Right lung (tissue), 5 donors: ENCODE measurements around the gene COL4A2. TPM values are rescaled to one million over a fixed set of nuclear protein-coding genes. Genes with fewer than 3 reads are reported as not detected.
"Not testable (repeated sequence)": the region's sequence is repeated elsewhere in the genome, so short reads cannot be mapped to it uniquely, and the experiment has no call there.

Experiments used
- DNase-seq, 2 donors: peaks; one replicate each; pipeline ENCODE4 v3.0.0-alpha.2; 2013
- polyA plus RNA-seq, 5 donors: library from polyadenylated mRNA; unstranded; fragments of 120-200 nt; gene quantifications; one replicate each; pipeline versions ENCODE4 v1.2.1 to v1.2.3, GENCODE V29; 2013; ENCODE audit warnings: inconsistent platforms in 1 of 5, low replicate concordance in 1 of 5; ENCODE audit not compliant: insufficient read length in 5 of 5, insufficient read depth in 1 of 5

Gene COL4A2
- polyA plus RNA-seq, 5 donors: 251 to 483 (median 304) TPM

DNA sequence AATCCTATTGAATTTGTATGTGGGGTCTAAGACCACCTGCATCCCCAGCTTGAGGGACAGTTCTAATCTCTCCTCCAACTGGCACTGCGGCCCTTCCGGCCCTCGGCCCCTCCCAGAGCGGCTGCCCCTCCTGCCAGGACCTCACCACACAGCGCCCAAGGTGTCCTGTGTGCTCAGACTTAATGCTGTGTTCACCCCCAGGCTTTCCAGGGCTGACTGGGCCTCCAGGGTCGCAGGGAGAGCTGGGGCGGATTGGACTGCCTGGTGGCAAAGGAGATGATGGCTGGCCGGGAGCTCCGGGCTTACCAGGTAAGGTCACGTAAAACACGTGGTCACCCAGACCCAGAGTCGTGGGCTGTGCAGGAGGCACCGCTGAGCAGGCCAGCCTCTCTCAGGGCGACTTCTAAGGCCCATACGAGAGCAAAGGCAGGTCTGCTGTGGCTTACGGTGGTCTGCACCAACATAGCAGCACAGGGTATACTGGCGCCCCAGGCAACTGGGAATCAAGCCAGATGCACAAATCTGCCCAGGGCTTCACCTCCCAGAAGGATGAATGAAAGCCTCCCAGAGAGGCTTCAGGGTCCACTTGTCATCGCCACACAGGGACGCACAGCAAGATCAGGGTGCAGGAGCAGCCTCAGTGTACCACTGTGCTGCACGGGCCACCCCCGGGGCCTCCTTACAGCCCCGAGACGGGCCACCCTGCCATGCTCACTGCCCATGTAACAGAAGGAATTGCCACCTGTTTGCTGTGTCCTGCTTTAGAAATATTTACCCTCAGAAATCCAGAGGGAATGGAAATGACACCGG, 185.0 kb downstream of the COL4A2 start:
- DNase-seq: no peak

DNA sequence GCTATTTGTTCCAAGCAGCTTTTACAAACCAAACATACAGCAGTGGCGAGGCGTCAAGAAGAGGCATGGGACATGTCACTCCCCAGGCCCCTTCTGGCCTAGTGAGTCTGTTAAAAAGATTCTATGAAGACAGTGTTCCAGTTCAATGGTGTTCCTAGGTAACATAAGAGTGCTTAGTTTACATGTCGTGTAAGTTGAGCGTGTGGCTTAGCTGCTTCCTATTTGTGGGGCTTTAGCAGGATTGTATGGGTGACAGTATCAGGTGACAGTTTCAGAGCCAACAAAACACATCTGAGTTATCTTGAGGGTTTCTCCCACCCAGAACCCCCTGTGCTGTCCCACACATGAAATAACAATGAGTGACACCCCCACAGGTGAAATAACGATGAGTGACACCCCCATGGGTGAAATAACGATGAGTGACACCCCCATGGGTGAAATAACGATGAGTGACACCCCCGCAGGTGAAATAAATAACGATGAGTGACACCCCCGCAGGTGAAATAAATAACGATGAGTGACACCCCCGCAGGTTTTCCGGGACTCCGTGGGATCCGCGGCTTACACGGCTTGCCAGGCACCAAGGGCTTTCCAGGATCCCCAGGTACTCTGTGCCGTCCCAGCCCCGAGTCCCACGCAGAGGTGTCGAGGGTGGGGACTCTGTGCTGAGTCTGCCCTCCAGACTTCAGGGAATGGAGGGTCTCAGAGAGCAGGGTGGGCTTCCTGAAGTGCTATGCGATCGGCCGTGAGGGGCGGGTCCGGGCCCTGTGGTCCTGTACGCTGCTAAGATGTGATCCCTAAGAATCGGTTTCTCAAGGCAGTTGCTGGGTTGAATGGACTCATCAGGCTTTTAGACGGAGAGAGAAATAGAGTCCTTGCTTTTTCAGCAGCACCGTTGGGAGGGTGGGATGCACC, 185.9 kb downstream of the COL4A2 start:
- DNase-seq: no peak

DNA sequence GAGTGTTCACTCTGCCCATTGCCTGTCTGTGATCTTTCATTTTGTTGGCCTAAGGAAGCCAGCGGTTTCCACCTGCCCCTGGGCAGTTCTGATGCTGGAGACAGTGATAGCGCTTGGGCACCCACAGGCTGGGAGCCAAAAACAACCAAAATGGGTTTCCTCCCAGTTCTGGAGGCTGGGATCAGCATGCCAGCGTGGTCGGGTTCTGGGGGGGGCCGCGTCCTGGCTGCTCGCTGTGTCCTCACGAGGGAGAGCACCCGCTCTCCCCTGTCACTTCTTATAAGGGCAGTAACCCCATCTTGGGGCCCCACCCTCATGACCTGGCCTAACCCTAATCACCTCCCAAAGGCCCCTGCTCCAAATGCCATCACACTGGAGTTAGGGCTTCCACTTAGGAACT, 186.5 kb downstream of the COL4A2 start:
- DNase-seq: no peak

DNA sequence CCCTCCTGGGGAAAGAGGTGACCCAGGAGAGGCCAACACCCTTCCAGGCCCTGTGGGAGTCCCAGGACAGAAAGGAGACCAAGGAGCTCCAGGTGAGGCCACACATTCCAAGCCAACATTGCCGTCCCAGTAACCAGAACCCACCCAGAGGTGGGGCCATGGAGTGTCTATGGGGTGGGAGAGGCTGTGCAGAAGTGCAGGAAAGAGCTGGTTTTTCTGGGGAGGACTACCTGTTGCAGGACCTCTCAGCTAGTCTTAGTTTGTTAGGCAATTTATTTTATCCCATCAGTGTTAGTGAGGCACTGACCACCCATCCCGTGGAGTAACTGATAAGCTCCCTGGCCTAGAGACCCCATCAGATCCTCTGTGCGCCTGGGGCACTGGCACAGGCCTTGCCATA, 188.3 kb downstream of the COL4A2 start:
- DNase-seq: no peak

DNA sequence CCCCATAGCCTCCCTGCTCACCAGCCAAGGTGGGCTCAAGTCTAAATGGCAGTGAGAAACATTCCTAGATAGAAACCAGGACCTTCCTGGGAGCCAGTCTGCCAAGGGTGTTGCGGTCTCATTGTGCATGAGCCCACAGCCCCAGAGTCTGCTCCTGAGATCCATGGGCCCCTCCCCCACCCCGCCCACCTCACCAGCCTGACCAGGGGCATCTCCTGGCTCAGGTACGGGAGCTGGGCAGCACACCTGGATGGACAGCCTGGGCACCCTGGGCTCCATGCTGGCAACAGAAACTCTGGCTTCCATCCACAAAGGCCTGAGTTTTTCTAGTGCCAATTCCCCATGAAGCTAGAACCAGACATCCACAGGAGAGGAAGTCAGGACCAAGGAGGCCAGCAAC, 188.8 kb downstream of the COL4A2 start:
- DNase-seq: no peak

DNA sequence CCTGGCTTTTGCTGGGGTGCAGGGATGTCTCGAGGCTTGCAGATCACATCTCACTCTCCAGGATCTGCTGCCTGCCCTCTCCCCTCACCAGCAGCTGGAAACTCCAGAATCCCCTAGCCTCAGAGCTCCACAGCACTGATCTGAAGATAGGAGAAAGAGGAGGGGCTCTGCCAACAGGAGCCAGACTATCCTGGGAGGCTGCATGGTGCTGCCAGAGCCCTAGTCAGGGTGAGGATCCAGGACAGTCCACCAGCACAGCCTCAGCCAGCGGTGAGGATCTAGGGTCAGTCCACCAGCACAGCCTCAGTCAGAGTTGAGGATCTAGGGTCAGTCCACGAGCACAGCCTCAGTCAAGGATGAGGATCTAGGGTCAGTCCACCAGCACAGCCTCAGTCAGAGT, 189.2 kb downstream of the COL4A2 start:
- DNase-seq: no peak

DNA sequence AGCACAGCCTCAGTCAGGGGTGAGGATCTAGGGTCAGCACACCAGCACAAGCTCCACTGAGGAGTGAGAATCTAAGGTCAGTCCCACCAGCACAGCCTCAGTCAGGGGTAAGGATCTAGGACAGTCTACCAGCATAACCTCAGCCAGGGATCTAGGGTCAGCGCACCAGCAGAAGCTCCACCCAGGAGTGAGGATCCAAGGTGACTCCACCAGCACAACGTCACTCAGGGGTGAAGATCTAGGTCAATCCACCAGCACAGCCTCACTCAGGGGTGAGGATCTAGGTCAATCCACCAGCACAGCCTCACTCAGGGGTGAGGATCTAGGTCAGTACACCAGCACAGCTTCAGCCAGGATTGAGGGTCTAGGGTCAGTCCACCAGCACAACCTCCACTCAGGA, 189.9 kb downstream of the COL4A2 start:
- DNase-seq: no peak

DNA sequence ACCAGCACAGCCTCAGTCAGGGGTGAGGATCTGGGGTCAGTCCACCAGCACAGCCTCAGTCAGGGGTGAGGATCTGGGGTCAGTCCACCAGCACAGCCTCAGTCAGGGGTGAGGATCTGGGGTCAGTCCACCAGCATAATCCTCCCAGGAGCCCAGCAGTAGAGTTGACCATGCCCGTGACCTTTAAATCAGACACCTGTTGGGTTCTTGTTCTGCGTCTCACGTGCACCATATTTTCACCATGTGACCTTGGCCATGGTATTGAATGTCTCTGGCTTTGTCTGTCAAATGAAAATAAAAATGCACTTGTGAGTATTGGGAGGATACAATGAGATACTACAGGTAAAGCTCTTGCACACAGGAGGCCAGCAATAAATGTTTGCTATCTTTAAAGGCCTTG, 190.8 kb downstream of the COL4A2 start:
- DNase-seq: not testable (repeated sequence)

DNA sequence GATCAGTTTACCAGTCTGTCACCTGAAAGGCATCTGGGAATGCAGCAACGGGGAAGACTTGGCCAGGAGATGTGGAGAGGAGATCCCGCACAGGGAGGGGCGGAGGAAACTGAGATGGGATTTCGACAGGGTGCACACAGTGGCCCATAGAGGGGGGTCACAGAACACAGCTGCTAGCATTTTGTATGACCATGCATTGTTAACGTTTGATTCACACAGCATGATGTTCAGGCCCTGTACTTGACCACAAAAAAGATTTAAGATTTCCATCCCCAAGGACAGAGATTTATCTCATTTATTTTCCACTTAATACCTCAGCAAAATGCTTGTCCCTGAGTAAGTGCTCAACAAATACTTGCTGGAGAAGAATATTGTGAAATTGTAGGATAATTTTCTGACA, 191.2 kb downstream of the COL4A2 start:
- no peak for DNase-seq

DNA sequence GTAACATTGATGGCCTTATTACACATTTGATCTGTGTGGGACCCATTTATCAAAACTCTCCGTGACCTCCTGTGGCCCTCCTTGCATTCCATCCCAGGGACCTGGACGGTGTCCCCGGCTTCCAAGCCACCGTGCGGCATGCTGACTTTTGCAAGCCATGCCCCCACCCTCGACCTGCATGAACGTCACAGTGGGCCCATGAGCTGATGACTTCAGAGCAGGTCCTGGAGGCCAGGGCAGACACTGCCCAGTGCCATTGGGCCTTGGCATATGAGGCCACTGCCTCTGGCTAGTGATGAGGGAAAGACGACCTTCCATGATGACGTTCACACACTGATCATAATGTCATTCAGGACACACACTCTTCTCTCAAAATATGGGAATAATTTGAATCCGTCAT, 191.7 kb downstream of the COL4A2 start:
- DNase-seq: no peak

DNA sequence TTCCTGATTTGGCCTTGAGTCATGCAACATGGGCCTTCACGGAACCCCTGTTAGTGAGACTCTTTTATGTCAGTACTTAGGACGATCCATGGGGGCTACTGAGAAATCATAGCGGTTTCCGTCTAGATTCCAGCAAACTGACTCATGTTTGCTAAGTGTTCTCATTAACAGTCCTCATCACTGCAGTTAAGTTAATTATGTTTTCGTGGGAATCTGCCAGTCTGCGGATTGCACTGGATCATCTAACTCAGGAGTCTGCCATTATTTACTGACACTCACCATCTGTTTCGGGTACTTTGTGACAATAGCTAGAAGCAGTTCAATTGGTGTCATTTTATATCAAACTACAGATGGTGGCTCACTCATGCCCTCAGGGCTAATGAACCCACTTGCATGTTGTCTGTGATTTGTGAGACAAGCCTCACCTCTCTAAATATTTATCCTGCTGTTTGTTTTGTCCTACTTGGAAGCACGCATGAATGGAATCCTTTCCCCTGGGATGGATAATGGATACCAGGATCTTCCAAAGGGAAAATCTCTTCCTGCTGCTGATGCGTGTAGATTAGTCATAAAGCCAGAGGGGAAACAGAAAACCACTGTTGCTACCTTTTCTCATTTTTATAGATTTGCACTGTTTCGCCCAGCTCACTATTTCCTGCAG, 192.7 kb downstream of the COL4A2 start:
- no peak for DNase-seq

DNA sequence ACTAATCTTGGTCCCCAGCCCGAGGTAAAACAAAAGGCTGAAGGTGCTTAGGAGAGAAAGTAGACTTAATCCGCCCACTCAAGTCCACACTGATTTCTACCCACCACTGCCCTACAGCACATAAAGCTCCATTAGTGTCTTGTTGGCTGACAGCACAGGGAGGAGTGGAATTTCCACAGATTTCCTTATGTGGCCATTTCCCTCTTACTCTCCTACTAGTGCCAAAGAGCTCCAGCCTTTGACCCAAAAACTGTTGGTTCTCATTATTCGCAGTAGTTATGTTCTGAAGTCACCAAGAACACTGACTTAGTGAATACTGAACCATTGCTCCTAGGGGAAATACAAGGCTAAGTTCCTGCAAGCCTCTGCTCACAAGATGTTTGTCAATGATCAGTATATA, 193.3 kb downstream of the COL4A2 start:
- no peak for DNase-seq

DNA sequence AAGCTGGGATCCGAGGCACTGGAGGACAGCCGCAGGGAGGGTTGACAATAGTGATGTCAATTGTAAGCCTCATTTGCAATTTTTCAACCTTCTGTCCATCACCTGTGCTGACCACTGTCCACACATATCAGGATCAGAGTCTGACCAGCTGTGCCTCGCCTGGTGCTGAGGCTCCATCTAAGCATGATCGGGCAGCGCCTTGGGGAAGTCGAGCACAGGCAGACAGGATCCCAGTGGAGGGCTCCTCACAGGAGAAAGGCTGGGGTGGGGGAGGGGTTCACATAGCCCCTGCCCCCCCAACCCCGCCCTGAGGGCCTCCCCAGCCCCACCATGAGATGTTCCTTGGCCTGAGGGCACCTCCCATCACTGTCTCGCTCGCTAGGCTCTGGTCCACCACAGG, 194.1 kb downstream of the COL4A2 start:
- DNase-seq: no peak

DNA sequence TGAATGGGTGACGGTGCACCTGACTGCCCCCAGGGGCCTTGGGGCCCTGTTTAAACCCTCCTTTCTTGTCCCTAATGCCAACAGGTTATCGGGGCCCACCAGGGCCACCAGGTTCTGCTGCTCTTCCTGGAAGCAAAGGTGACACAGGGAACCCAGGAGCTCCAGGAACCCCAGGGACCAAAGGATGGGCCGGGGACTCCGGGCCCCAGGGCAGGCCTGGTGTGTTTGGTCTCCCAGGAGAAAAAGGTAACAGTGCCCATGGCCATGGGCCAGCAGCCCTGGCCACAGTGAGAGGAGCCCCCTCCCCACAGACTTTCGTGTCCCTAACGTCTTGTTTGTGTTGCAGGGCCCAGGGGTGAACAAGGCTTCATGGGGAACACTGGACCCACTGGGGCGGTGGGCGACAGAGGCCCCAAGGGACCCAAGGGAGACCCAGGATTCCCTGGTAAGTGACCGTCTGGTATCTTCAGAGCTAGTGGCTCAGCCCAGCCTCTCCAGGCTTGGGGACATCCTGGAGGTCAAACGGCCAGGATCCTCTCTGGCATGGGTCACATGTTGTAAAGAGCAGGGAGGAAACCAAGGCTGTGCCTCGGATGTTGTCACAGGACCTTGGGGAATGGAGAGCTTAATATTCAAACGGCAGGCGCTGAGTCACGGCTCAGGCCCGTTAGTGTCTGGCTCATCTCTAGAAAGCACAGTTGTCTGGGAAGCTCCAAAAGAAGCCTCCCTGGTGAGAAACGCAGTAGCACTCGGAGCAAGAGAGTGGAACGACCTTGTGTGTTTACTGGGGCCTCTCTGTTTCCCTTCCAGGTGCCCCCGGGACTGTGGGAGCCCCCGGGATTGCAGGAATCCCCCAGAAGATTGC, 196.2 kb downstream of the COL4A2 start:
- DNase-seq: no peak

DNA sequence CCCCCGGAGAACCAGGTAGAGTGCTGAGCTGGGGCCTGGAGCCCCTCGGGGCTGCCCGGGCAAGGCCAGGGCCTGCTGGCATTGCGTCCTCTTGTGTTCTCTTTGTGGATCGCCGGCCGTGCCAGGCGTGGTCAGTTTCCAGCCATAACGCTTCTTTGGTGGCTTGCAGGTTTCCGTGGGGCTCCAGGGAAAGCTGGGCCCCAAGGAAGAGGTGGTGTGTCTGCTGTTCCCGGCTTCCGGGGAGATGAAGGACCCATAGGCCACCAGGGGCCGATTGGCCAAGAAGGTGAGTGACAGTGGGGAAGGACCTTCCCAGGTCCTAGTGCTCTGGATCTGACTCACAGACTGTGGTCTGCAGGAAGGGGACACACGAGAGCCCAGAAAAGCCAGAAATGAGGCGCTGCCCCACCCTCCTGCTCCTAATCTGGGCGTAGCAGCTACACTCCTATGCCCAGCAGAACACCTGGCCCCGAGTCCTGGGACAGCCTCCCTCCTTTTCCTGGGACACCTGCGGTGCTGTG, 197.0 kb downstream of the COL4A2 start:
- no peak for DNase-seq

DNA sequence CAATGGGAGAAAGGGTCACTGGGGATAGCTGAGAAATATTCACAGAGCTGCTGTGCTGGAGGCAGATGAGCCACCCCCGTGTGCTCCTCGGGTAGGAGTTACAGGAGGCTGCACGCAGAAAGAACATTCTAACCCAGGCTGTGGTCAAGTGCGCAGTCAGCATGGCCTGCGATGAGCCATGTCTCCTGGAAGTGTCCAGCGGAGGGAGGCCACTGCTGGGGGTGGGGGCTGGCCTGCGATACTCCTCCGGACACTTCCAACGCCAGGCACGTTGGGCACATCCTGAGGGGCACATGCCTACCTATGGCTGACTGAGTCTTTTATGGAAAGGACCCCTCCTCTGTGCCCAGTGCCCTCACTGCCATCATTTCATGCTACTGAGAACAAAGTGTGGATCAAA, 198.5 kb downstream of the COL4A2 start:
- no peak for DNase-seq

DNA sequence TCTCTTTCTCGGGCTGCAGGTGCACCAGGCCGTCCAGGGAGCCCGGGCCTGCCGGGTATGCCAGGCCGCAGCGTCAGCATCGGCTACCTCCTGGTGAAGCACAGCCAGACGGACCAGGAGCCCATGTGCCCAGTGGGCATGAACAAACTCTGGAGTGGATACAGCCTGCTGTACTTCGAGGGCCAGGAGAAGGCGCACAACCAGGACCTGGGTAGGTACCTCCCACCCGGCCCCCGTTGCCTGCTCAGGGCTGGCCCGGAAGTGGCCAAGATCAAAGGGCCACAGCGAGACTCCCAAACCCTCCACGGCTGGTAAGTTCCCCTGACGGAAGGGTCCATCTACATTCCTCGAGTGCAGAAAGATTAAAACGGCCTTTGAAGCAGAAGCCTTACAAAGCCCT, 199.3 kb downstream of the COL4A2 start:
- DNase-seq: no peak

DNA sequence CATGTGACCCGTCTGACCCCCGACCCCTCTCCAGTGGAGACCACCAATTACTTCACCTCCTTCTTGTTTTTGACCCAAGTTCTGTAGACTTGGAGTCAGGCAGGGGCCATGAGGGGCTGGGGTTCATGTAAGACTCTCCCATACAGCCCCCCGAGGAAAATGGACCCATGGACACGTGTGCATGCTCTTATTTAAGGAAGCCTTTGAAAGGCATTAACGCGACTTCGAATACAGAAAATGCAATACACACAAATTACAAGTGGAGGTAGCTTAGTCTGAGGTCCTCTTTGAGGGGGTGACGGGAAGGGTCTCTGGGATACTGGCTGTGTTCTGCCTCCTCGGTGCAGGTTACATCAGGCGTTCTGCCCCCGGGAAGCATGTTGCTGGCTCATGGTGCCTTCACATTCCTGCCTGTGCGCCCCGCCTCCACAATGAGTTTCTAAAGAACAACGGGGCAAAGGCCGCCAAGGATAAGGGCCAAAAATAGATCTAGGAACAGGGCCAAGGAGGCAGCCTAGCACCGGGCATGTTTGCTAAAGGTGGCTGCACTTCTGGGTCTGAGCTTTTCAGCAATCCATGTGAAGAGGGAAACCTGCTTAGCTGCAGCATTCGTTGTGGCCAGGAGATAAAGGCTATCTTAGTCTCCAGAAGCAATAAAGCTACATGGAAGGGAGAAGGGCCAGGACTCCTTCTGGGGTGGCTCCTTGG, 199.9 kb downstream of the COL4A2 start:
- DNase-seq: peak; percentile 55 to 71

DNA sequence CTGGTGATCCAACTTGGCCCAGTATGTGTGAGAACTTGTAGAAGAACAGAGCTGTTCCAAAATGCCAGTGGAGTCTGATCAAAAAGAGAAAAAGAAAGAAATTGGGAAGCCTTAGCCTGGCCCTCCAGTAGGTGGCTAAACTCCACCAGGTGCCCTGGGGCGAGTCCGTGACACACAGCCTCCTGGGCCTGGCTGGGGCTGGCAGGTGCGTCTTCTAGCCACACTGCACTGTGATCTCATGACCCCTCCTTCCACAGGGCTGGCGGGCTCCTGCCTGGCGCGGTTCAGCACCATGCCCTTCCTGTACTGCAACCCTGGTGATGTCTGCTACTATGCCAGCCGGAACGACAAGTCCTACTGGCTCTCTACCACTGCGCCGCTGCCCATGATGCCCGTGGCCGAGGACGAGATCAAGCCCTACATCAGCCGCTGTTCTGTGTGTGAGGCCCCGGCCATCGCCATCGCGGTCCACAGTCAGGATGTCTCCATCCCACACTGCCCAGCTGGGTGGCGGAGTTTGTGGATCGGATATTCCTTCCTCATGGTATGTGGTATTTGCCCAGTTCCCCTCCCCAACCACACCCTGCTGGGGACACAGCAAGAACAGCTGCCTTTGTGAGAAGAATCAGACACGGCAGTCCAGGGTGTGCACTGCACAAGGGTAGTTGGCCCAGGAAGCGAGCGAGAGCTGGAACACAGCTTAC, 200.7 kb downstream of the COL4A2 start:
- no peak for DNase-seq

DNA sequence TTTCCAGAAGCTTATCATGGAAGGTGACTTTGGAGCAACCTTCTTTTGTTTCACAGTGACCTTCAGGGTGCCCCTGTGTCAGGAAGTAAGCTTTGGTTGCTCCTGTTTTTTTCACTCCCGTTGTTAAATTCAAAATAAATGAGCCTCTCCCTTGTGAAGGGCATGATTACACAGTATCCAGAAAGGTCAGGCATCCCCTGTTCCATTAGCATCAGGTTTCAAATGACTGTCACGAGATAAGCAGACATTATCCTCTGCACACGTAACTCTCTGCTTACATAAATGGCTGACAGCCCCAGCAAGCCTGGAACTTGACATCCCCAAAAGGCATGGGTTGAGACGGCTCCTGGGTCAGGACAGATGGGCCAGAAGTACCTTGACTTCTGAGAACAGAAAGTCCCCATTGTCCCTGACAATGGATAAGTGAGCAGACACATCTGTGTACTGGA, 202.4 kb downstream of the COL4A2 start:
- DNase-seq: no peak
